ENCODE results near the gene ZNF93. TPM values are rescaled to one million over a fixed set of nuclear protein-coding genes. Genes with fewer than 3 reads are reported as not detected.

The ZNF93 gene
- total RNA-seq, 1 experiment from 2014 or later, result 58.1 TPM

- no peak overlapping the region for H3K4me2 ChIP-seq (ENCODE audit: insufficient read depth, insufficient read length, low read length)
- Mint-ChIP-seq H3K36me3 (ENCODE audit: insufficient read depth in 1 of 3, low read depth in 3 of 3) (peaks cover 0 to 7% (median 0%) of the 10 kb centered on the region in 3 experiments; a peak in 3 of 7 replicates), H3K4me1 (peaks cover 2 to 5% of the 10 kb centered on the region in 2 experiments; a peak in 3 of 4 replicates), H3K27ac (no peak overlapping the region), H3K4me3 (no peak overlapping the region), H3K9me3 (peaks cover 0 to 17% of the 10 kb centered on the region in 2 experiments; a peak in 4 of 5 replicates), H3K27me3 (ENCODE audit: low read depth) (peaks cover 4% of the 10 kb centered on the region)
- no peak overlapping the region for H3K4ac ChIP-seq (ENCODE audit: low read depth, low read length)
- no peaks in the 10 kb centered on the region for H3K4me1 ChIP-seq (ENCODE audit: insufficient read depth, low read length)
- no peaks in the 10 kb centered on the region for H3K9me3 ChIP-seq (ENCODE audit: control insufficient read depth, low read depth, low read length)
- WGBS (ENCODE audit: extremely low coverage, insufficient read length, low lambda C conversion rate), result no CpG with 5 or more reads among the region's 4 CpGs
- H4K91ac ChIP-seq (ENCODE audit: insufficient read length, low read depth, low read length), result no peak overlapping the region
- H4K20me1 ChIP-seq (ENCODE audit: control insufficient read depth, insufficient read depth, insufficient read length), result no peaks in the 10 kb centered on the region
- no peaks in the 10 kb centered on the region for H3K79me1 ChIP-seq (ENCODE audit: insufficient read depth, low read depth, low read length, poor library complexity, severe bottlenecking)
- no peaks in the 10 kb centered on the region for H3K79me2 ChIP-seq (ENCODE audit: insufficient read depth, low read length)
- no peak overlapping the region for H3K56ac ChIP-seq (ENCODE audit: insufficient read length, low read depth, low read length)
- H3K27me3 ChIP-seq (ENCODE audit: insufficient read depth, low read length), result no peaks in the 10 kb centered on the region
- no peak overlapping the region for H2BK15ac ChIP-seq (ENCODE audit: low read depth, low read length)
- no peak overlapping the region for H3K18ac ChIP-seq (ENCODE audit: insufficient read length, low read depth, low read length)
- H2AFZ ChIP-seq (ENCODE audit: low read length), result no peak overlapping the region
- no peaks in the 10 kb centered on the region for H3K23me2 ChIP-seq (ENCODE audit: insufficient read length, low read depth, low read length, poor library complexity, severe bottlenecking)
- H2AK5ac ChIP-seq (ENCODE audit: insufficient read length, low read length), result no peak overlapping the region
- no peak overlapping the region for H3K23ac ChIP-seq (ENCODE audit: insufficient read length, low read depth, low read length)
- no peak overlapping the region for H3K14ac ChIP-seq (ENCODE audit: insufficient read depth, low read length)
- TF ChIP-seq CTCF (conservative IDR thresholded peaks at IDR 0.05), result no peak
- no peak overlapping the region for H3T11ph ChIP-seq (ENCODE audit: low read length)
- no peak overlapping the region for H4K8ac ChIP-seq (replicated peaks; ENCODE audit: insufficient read length, low read depth, low read length)
- no peak overlapping the region for H3K27ac ChIP-seq (ENCODE audit: insufficient read length, low read depth, low read length)
- no peak overlapping the region for H4K5ac ChIP-seq (ENCODE audit: insufficient read length, low read depth, low read length)
- H2BK12ac ChIP-seq (ENCODE audit: insufficient read length, low read depth, low read length), result no peak overlapping the region
- no peak for DNase-seq
- H3K9ac ChIP-seq (ENCODE audit: extremely low read depth, insufficient read length, low read length), result no peak overlapping the region
- no peak overlapping the region for H2BK120ac ChIP-seq (ENCODE audit: low read depth, low read length, poor library complexity, severe bottlenecking)
- H2BK5ac ChIP-seq (ENCODE audit: insufficient read length, low read length), result no peak overlapping the region
- H2BK20ac ChIP-seq (ENCODE audit: low read depth, low read length, poor library complexity, severe bottlenecking), result no peak overlapping the region
Observed at GRCh38 chr19:19946226-19946625, 45.5 kb downstream of the ZNF93 start.

All from H9 (cell line).